ENCODE data around the gene CADPS2. TPM values are rescaled to one million over a fixed set of nuclear protein-coding genes. Genes with fewer than 3 reads are reported as not detected.

Gene CADPS2
- total RNA-seq, 4 donors from 2014 or later: 27.7 to 46.2 (median 32.6) TPM

DNA sequence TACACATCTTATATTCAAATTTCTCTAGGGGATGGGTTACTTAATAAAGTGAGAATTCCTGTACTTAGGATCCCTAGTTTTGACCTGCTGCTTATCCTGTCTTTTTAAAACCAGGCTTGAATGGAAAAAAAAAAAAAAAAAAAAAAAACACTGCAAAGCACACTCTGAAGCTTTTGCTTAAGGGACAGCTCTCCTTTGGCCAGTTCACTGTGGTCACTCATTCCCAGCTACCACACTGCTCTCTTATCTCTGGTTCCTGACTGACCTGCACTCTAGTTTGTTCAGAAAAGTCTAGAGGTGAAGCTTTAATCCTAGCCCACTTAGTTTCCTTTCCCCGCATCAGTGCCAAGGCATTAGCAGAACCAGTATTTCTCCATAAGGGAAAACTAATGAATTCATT, 82.4 kb downstream of the CADPS2 start:
- H3K36me3 ChIP-seq: no peaks in the 10 kb centered on the region
- DNase-seq: no peak
- H3K27ac ChIP-seq: no peak overlapping the region
- no peak for TF ChIP-seq POLR2A (IDR thresholded peaks at IDR 0.05)
- TF ChIP-seq, protein P1, sequence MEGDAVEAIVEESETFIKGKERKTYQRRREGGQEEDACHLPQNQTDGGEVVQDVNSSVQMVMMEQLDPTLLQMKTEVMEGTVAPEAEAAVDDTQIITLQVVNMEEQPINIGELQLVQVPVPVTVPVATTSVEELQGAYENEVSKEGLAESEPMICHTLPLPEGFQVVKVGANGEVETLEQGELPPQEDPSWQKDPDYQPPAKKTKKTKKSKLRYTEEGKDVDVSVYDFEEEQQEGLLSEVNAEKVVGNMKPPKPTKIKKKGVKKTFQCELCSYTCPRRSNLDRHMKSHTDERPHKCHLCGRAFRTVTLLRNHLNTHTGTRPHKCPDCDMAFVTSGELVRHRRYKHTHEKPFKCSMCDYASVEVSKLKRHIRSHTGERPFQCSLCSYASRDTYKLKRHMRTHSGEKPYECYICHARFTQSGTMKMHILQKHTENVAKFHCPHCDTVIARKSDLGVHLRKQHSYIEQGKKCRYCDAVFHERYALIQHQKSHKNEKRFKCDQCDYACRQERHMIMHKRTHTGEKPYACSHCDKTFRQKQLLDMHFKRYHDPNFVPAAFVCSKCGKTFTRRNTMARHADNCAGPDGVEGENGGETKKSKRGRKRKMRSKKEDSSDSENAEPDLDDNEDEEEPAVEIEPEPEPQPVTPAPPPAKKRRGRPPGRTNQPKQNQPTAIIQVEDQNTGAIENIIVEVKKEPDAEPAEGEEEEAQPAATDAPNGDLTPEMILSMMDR (IDR thresholded peaks at IDR 0.05): no peak
- peaks cover 0 to 2% of the 10 kb centered on the region in 2 donors for H3K4me1 ChIP-seq
- intact Hi-C loops (cut with DNase I): loop anchor here (10.0 kb wide), 1 partner anchor 351 kb away; no protein-coding TSS in a partner anchor
- no peaks in the 10 kb centered on the region for H3K27me3 ChIP-seq
- 96 to 97% methylated on average over 1 of the region's 1 CpG for WGBS, 2 donors
- H3K4me3 ChIP-seq (replicated peaks in 1 of 3): no peak overlapping the region
- no peaks in the 10 kb centered on the region for H3K9me3 ChIP-seq

DNA sequence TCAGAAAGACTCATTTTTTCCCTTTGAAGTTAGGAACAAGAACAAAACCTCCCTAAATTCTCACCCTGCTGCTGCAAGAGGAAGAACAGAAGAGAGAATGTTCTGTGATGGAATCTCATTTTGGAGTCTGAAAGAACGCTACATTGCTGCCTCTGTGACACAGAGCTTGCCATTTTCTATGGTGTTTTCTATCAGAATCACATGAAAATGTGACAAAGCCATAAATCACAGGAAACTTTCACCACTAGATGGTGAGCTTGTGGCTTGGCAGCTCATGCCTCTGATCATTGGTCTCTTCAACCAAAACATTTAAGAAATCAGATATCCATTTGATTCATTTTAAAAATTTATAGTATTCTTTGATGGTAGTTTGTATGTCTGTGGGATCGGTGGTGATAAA, 82.9 kb downstream of the CADPS2 start:
- Histone ChIP-seq H3K4me1 (peaks cover 0 to 2% of the 10 kb centered on the region in 2 donors), H3K4me3 (replicated peaks in 1 of 3) (no peak overlapping the region), H3K27ac (peak overlapping the region in 1 of 3 donors; percentile 11), H3K36me3 (no peaks in the 10 kb centered on the region), H3K27me3 (no peaks in the 10 kb centered on the region), H3K9me3 (no peaks in the 10 kb centered on the region)
- intact Hi-C loops (cut with DNase I): loop anchor here (10.0 kb wide), 1 partner anchor 351 kb away; no protein-coding TSS in a partner anchor
- 38 to 39% methylated on average over 2 of the region's 2 CpGs for WGBS, 2 donors
- DNase-seq: peak in 1 of 2 donors; percentile 28
- TF ChIP-seq POLR2A (IDR thresholded peaks at IDR 0.05): no peak
- TF ChIP-seq, protein P1 (IDR thresholded peaks at IDR 0.05): peak in 4 of 6 experiments; percentile 23 to 70 (median 58)

DNA sequence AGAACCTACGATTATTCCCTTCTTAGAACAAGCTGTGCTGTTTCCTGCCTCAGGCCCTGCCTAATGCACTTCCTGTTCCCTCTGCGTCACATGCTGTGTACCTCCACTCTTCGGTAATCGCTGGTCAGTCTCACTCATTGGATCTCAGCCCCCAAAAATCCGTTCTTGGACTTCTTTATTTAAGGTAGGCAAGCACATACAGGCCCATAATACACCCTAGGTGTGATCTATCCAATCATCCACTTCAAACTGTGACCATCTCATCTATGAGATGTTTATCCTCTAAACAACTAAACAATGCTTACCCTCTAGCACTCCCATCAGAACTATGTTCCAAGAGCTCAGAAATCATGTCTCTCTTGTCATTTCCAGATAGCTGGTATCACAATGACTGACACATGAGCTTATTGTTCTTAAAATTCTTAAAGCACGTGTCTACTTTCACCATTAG, 83.9 kb downstream of the CADPS2 start:
- WGBS, 2 donors: 72 to 75% methylated on average over 6 of the region's 6 CpGs
- no peak for DNase-seq
- no peak overlapping the region for H3K4me3 ChIP-seq (replicated peaks in 1 of 3)
- peaks cover 0 to 2% of the 10 kb centered on the region in 2 donors for H3K4me1 ChIP-seq
- H3K27ac ChIP-seq: peak overlapping the region in 2 of 3 donors; percentile 11 to 32
- TF ChIP-seq POLR2A (IDR thresholded peaks at IDR 0.05): no peak
- TF ChIP-seq, protein P1 (IDR thresholded peaks at IDR 0.05): no peak
- intact Hi-C loops (cut with DNase I): loop anchor here (10.0 kb wide), 1 partner anchor 352 kb away; no protein-coding TSS in a partner anchor
- H3K9me3 ChIP-seq: no peaks in the 10 kb centered on the region
- no peaks in the 10 kb centered on the region for H3K27me3 ChIP-seq
- no peaks in the 10 kb centered on the region for H3K36me3 ChIP-seq

DNA sequence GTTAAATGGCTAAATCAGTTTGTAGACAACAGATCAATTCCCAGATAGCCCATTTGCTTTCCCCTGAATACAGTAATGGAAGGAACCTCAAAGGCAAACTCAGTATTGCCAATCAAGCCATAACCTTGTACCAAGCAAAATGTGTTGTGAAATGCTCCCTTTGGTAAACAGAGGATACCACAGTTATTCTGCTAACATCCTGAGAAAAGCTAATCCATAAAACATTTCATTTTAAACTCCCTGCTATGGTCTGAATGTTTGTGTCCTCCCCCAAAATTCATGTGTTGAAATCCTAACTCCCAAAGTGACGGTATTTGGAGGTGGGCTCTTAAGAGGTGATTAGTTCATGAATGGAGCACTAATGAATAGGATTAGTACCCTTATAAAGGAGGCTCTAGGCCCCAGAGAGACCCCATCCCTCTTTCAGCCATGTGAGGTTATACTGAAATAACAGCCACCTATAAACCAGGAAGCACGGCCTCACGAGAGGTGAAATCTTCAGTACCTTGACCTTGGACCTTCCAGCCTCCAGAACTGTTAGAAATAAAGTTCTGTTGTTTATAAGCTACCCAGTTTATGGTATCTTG, 94.2 kb downstream of the CADPS2 start:
- no peaks in the 10 kb centered on the region for H3K27me3 ChIP-seq
- WGBS, 2 donors: 97 to 100% methylated on average over 3 of the region's 3 CpGs
- no peak overlapping the region for H3K4me3 ChIP-seq (replicated peaks in 1 of 3)
- H3K27ac ChIP-seq: no peak overlapping the region
- no peaks in the 10 kb centered on the region for H3K36me3 ChIP-seq
- no peak for DNase-seq
- intact Hi-C loops (cut with DNase I): no loop called here
- TF ChIP-seq, protein P1 (IDR thresholded peaks at IDR 0.05): no peak
- TF ChIP-seq POLR2A (IDR thresholded peaks at IDR 0.05): no peak
- no peaks in the 10 kb centered on the region for H3K9me3 ChIP-seq
- peaks cover 4 to 6% of the 10 kb centered on the region in 2 donors for H3K4me1 ChIP-seq

DNA sequence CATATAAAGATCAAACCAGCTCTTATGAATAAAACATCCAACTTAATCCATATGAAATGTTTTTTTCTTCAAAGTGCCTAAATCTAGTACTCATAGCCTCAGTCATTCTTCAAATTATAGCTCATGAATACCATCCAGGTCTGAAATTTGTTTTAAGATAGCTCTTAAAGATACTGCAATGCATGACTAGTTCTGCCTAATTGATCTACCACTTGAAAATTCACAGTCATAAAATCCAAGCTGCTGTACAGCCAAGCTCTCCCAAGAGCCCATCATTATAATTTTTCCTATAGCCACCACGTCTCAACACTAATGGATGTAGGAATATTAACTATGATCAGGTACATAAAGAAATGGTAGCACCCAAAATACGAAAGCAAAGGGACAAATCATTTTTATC, 95.7 kb downstream of the CADPS2 start:
- no peak for DNase-seq
- Histone ChIP-seq H3K27me3 (no peaks in the 10 kb centered on the region), H3K4me3 (replicated peaks in 1 of 3) (no peak overlapping the region), H3K9me3 (no peaks in the 10 kb centered on the region), H3K36me3 (no peaks in the 10 kb centered on the region), H3K27ac (no peak overlapping the region), H3K4me1 (peaks cover 4 to 6% of the 10 kb centered on the region in 2 donors)
- WGBS, 2 donors: 74 to 76% methylated on average over 2 of the region's 2 CpGs
- intact Hi-C loops (cut with DNase I): no loop called here
- TF ChIP-seq, protein P1 (IDR thresholded peaks at IDR 0.05): no peak
- TF ChIP-seq POLR2A (IDR thresholded peaks at IDR 0.05): no peak
